DOHH2 (cell line): ENCODE results near the gene S100A16.

Source experiments
- CTCF ChIP-seq: fragments of 200-600 bp; sonication (generic); IDR thresholded peaks from one replicate; pipeline ENCODE4 v1.5.1; 2014; ENCODE audit warnings: antibody characterized with exemption, mild to moderate bottlenecking, low read depth, low read length; ENCODE audit not compliant: poor library complexity, severe bottlenecking
- EZH2phosphoT487 ChIP-seq: fragments of 200-600 bp; sonication (generic); IDR thresholded peaks from 2 replicates; pipeline ENCODE4 v1.6.1; 2017; ENCODE audit warnings: borderline replicate concordance, mild to moderate bottlenecking, antibody characterized with exemption, low read length, moderate library complexity, mixed read lengths

GRCh38 chr1:153565529-153566374, 47.2 kb downstream of the S100A16 start, which contains the start of gene S100A2:
- TF ChIP-seq EZH2phosphoT487 (no peak), CTCF (no peak)
